Activated B cell treated with CpG ODN at 0.5 μM for 24 hours (primary cell): ENCODE results near the gene KIF12. TPM values are rescaled to one million over a fixed set of nuclear protein-coding genes. Genes with fewer than 3 reads are reported as not detected.
A peak's percentile ranks its signal among the peaks of the same experiment; 100 is the strongest.
"Not testable (repeated sequence)": the region's sequence is repeated elsewhere in the genome, so short reads cannot be mapped to it uniquely, and the experiment has no call there.

Experiments used
- ATAC-seq: fragments of 200-7000 bp; cut with Tn5 transposase; one replicate; pipeline ENCODE4 v1.10.0; 2021; ENCODE audit warnings: low read depth, mild to moderate bottlenecking, moderate library complexity
- CTCF ChIA-PET: fragments of 350-600 bp; sonication (Branson Sonifier 250); formaldehyde crosslinking; loops from one replicate; lab custom pipeline; 2021; ENCODE audit warnings: antibody characterized with exemption; lab: Charles Lee
- POLR2A ChIA-PET: fragments of 350-600 bp; sonication (Branson Sonifier 250); formaldehyde crosslinking; loops from one replicate; lab custom pipeline; 2021; ENCODE audit warnings: antibody characterized with exemption; lab: Charles Lee
- DNase-seq: peaks from one replicate; pipeline ENCODE4 v3.0.0; 2022
- H3K27ac Mint-ChIP-seq: one replicate; pipeline ENCODE4 v1.8.0; 2020; ENCODE audit warnings: mixed read lengths
- H3K27me3 Mint-ChIP-seq: one replicate; pipeline ENCODE4 v1.8.0; 2021; ENCODE audit warnings: mixed read lengths
- H3K36me3 Mint-ChIP-seq: one replicate; pipeline ENCODE4 v1.8.0; 2021; ENCODE audit warnings: low read depth, mixed read lengths
- H3K4me1 Mint-ChIP-seq: one replicate; pipeline ENCODE4 v1.8.0; 2021; ENCODE audit warnings: mixed read lengths
- H3K4me3 Mint-ChIP-seq: one replicate; pipeline ENCODE4 v1.8.0; 2020; ENCODE audit warnings: mild to moderate bottlenecking, mixed read lengths
- H3K9me3 Mint-ChIP-seq: one replicate; pipeline ENCODE4 v1.8.0; 2020; ENCODE audit warnings: mixed read lengths
- intact Hi-C: fragments of 100-400 bp; cut with micrococcal nuclease; formaldehyde crosslinking; loops from one replicate; pipeline ENCODE4 v1.15.1; 2024
- total RNA-seq: library from RNA; stranded (reverse); gene quantifications from 2 replicates; pipeline ENCODE4 v1.2.3, GENCODE V29; 2022
- TF ChIP-seq, protein P1 (sequence below): fragments of 200-600 bp; IDR thresholded peaks from one replicate; pipeline ENCODE4 v1.8.0; 2022; ENCODE audit warnings: antibody characterized with exemption, mild to moderate bottlenecking

KIF12 gene
- total RNA-seq, 1 donor from 2014 or later: not detected

GRCh38 chr9:114083666-114084065 lies 15.4 kb downstream of the KIF12 start:
- DNase-seq (no peak), ATAC-seq (no peak)
- no peak overlapping the region for H3K27ac Mint-ChIP-seq
- TF ChIP-seq, protein P1, sequence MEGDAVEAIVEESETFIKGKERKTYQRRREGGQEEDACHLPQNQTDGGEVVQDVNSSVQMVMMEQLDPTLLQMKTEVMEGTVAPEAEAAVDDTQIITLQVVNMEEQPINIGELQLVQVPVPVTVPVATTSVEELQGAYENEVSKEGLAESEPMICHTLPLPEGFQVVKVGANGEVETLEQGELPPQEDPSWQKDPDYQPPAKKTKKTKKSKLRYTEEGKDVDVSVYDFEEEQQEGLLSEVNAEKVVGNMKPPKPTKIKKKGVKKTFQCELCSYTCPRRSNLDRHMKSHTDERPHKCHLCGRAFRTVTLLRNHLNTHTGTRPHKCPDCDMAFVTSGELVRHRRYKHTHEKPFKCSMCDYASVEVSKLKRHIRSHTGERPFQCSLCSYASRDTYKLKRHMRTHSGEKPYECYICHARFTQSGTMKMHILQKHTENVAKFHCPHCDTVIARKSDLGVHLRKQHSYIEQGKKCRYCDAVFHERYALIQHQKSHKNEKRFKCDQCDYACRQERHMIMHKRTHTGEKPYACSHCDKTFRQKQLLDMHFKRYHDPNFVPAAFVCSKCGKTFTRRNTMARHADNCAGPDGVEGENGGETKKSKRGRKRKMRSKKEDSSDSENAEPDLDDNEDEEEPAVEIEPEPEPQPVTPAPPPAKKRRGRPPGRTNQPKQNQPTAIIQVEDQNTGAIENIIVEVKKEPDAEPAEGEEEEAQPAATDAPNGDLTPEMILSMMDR: no peak
- intact Hi-C loops: no loop called here
- H3K36me3 Mint-ChIP-seq: no peaks in the 10 kb centered on the region
- H3K27me3 Mint-ChIP-seq: peaks cover 2% of the 10 kb centered on the region
- CTCF ChIA-PET: interaction anchor here (3.0 kb wide), 1 partner anchor 207 kb away, joined by 22 read pairs; no protein-coding TSS in a partner anchor
- no peaks in the 10 kb centered on the region for H3K9me3 Mint-ChIP-seq
- H3K4me1 Mint-ChIP-seq: no peaks in the 10 kb centered on the region
- POLR2A ChIA-PET: no interaction called here
- H3K4me3 Mint-ChIP-seq: no peak overlapping the region

- ATAC-seq, H3K36me3 Mint-ChIP-seq, POLR2A ChIA-PET, DNase-seq, H3K4me3 Mint-ChIP-seq, H3K27ac Mint-ChIP-seq, H3K27me3 Mint-ChIP-seq, H3K9me3 Mint-ChIP-seq, H3K4me1 Mint-ChIP-seq: not testable (repeated sequence)
- intact Hi-C loops: loop anchor here (1.0 kb wide), 2 partner anchors 208 to 222 kb away; no protein-coding TSS in a partner anchor
- CTCF ChIA-PET: interaction anchor here (0.6 to 3.0 kb wide), 14 partner anchors 9 to 1415 kb away, joined by 3 to 22 read pairs (median 3); partner anchors contain the start of gene KIF12
Observed at GRCh38 chr9:114082763-114083412, 16.2 kb downstream of the KIF12 start.

DNA sequence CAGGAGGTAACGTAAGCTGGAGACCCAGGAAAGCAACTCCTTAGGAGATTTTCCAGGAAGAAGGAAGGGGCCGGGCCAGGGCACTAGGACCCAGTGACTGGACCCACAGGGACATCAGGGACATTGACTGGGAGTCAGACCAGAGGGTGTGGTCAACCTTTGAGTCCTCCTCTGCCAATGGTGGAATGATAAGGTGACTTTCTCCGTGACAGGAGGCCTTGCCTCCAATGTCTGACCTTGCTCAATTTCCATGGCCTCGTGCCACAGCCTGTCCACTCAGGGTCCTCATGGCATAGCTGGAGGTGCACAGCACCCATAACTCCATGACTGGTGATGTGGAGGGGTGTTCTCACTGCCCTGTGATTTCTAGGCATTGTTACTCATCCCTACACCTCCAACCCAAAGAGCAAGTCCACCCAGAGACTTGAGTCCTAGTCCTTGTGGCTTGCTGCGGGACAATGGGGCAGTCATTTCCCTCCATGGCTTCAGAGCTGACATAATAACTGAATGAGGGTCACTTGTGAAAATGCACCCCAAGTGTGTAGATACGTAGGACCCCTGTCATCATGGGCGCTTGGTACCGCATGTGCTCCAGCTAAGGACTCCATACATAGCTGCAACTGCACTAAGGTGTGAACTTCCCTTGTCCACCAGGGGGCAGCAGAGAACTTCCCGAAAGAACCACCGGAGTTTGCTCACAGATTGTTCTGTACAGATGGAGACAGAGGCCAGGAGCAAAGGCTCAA lies 16.9 kb downstream of the KIF12 start:
- Mint-ChIP-seq H3K4me3 (no peak overlapping the region), H3K27me3 (peaks cover under 1% of the 10 kb centered on the region), H3K9me3 (no peaks in the 10 kb centered on the region), H3K36me3 (no peaks in the 10 kb centered on the region), H3K4me1 (no peaks in the 10 kb centered on the region), H3K27ac (no peak overlapping the region)
- intact Hi-C loops: loop anchor here (1.0 kb wide), 2 partner anchors 209 to 223 kb away; no protein-coding TSS in a partner anchor
- TF ChIP-seq, protein P1: peak; percentile 54
- ATAC-seq (peak; percentile 71), DNase-seq (peak; percentile 57)
- ChIA-PET POLR2A (no interaction called here), CTCF (interaction anchor here (0.6 to 3.0 kb wide), 15 partner anchors 8 to 1416 kb away, joined by 3 to 22 read pairs (median 3); partner anchors contain the start of gene KIF12)

GRCh38 chr9:114081441-114082016 lies 17.6 kb downstream of the KIF12 start:
- ChIA-PET POLR2A (no interaction called here), CTCF (interaction anchor here (1.1 to 3.0 kb wide), 4 partner anchors 10 to 209 kb away, joined by 4 to 22 read pairs (median 7); no protein-coding TSS in a partner anchor)
- Mint-ChIP-seq H3K4me1 (no peaks in the 10 kb centered on the region), H3K36me3 (no peaks in the 10 kb centered on the region), H3K27me3 (peaks cover 7% of the 10 kb centered on the region), H3K9me3 (no peaks in the 10 kb centered on the region), H3K27ac (no peak overlapping the region), H3K4me3 (no peak overlapping the region)
- intact Hi-C loops: loop anchor here (1.0 kb wide), 2 partner anchors 210 to 224 kb away; no protein-coding TSS in a partner anchor
- ATAC-seq (no peak), DNase-seq (no peak)
- TF ChIP-seq, protein P1: no peak

DNA sequence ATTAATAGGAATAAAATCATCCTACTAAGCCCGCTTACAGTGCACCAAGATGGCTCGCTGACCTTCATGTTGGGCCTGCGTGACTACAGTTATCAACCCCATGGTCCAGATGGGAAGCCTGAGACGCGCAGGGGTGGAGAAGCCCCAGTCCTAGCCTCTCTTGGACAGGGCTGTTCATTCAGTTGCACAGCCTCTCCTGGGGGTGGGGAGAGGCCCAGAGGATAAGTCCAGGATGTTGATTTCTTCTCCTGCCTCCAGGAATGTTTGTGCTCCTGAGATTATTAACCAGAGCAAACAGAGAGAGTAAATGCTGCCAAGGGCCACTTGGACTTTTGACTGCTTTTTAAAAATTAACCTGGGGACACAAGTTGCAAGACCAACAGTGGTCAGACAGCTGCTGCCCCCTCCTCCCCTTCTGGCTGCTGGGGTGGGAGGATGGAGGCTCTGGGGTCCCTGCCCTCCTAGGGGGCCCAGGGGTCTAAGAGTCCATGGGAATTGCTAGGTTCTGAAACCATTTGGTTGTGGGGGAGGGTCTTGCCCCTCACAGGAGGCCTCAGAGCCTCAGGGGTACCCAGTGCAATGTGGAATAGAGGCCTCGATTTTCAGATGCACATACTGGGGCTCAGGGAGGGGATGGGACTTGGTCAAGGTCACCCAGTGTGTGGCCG lies 18.2 kb downstream of the KIF12 start:
- no peaks in the 10 kb centered on the region for H3K4me1 Mint-ChIP-seq
- ChIA-PET POLR2A (no interaction called here), CTCF (no interaction called here)
- intact Hi-C loops: no loop called here
- ATAC-seq: no peak
- no peak overlapping the region for H3K27ac Mint-ChIP-seq
- peaks cover 10% of the 10 kb centered on the region for H3K27me3 Mint-ChIP-seq
- no peaks in the 10 kb centered on the region for H3K36me3 Mint-ChIP-seq
- no peak for DNase-seq
- TF ChIP-seq, protein P1: no peak
- H3K4me3 Mint-ChIP-seq: no peak overlapping the region
- no peaks in the 10 kb centered on the region for H3K9me3 Mint-ChIP-seq
